ENCODE results near the gene HOMER1.
"Not testable (repeated sequence)": the region's sequence is repeated elsewhere in the genome, so short reads cannot be mapped to it uniquely, and the experiment has no call there.

DNA sequence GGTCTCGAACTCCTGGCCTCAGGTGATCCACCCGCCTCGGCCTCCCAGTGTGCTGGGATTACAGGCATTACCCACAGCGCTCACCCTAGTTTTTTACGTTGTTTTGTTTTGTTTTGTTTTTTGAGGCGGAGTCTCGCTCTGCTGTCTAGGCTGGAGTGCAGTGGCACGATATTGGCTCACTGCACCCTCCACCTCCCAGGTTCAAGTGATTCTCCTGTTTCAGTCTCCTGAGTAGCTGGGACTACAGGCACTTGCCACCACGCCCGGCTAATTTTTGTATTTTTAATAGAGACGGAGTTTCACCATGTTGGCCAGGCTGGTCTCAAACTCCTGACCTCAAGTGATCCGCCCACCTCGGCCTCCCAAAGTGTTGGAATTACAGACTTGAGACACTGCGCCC lies 2.4 kb upstream of the HOMER1 start:
- TF ChIP-seq ZBTB21, ZFY, ZNF672, ZNF768, KAT8, CBFB (CRISPR knock-in tag; IDR thresholded peaks at IDR 0.05): not testable (repeated sequence)
- TF ChIP-seq, protein P1, sequence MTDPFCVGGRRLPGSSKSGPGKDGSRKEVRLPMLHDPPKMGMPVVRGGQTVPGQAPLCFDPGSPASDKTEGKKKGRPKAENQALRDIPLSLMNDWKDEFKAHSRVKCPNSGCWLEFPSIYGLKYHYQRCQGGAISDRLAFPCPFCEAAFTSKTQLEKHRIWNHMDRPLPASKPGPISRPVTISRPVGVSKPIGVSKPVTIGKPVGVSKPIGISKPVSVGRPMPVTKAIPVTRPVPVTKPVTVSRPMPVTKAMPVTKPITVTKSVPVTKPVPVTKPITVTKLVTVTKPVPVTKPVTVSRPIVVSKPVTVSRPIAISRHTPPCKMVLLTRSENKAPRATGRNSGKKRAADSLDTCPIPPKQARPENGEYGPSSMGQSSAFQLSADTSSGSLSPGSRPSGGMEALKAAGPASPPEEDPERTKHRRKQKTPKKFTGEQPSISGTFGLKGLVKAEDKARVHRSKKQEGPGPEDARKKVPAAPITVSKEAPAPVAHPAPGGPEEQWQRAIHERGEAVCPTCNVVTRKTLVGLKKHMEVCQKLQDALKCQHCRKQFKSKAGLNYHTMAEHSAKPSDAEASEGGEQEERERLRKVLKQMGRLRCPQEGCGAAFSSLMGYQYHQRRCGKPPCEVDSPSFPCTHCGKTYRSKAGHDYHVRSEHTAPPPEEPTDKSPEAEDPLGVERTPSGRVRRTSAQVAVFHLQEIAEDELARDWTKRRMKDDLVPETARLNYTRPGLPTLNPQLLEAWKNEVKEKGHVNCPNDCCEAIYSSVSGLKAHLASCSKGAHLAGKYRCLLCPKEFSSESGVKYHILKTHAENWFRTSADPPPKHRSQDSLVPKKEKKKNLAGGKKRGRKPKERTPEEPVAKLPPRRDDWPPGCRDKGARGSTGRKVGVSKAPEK (CRISPR knock-in tag; IDR thresholded peaks at IDR 0.05; ENCODE audit: borderline replicate concordance): not testable (repeated sequence)
- TF ChIP-seq, protein P2, sequence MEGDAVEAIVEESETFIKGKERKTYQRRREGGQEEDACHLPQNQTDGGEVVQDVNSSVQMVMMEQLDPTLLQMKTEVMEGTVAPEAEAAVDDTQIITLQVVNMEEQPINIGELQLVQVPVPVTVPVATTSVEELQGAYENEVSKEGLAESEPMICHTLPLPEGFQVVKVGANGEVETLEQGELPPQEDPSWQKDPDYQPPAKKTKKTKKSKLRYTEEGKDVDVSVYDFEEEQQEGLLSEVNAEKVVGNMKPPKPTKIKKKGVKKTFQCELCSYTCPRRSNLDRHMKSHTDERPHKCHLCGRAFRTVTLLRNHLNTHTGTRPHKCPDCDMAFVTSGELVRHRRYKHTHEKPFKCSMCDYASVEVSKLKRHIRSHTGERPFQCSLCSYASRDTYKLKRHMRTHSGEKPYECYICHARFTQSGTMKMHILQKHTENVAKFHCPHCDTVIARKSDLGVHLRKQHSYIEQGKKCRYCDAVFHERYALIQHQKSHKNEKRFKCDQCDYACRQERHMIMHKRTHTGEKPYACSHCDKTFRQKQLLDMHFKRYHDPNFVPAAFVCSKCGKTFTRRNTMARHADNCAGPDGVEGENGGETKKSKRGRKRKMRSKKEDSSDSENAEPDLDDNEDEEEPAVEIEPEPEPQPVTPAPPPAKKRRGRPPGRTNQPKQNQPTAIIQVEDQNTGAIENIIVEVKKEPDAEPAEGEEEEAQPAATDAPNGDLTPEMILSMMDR (CRISPR knock-in tag; IDR thresholded peaks at IDR 0.05): not testable (repeated sequence)
